ENCODE data around the gene BCAP31.

DNA sequence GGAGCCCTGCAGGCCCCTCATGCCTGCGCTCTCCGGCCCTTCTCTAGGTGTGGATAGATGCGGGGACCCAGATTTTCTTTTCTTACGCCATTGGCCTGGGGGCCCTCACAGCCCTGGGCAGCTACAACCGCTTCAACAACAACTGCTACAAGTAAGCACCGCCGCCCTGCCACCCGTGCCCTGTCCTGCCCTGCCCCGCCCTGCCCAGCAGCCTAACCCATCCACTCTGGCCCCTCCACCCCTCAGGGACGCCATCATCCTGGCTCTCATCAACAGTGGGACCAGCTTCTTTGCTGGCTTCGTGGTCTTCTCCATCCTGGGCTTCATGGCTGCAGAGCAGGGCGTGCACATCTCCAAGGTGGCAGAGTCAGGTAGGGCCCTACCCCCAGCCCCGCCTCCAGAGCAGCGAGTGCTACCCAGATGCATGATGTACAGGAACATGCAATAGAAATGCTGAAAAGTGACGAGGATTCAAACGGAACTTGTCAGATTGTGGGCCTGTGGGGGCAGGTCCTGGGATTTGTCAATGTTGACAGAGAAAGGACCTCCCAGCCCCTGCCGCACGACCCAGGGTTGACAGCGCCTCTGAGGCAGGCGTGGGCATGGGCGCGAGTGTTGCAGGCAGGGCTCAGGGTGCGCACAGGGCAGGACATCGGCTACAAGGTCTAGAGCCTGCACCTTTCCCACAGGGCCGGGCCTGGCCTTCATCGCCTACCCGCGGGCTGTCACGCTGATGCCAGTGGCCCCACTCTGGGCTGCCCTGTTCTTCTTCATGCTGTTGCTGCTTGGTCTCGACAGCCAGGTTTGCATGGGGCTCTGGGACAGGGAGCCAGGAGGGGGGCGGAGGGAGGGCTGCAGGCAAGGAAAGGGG, 30.7 kb downstream of the BCAP31 start:
- TF ChIP-seq, protein P1, sequence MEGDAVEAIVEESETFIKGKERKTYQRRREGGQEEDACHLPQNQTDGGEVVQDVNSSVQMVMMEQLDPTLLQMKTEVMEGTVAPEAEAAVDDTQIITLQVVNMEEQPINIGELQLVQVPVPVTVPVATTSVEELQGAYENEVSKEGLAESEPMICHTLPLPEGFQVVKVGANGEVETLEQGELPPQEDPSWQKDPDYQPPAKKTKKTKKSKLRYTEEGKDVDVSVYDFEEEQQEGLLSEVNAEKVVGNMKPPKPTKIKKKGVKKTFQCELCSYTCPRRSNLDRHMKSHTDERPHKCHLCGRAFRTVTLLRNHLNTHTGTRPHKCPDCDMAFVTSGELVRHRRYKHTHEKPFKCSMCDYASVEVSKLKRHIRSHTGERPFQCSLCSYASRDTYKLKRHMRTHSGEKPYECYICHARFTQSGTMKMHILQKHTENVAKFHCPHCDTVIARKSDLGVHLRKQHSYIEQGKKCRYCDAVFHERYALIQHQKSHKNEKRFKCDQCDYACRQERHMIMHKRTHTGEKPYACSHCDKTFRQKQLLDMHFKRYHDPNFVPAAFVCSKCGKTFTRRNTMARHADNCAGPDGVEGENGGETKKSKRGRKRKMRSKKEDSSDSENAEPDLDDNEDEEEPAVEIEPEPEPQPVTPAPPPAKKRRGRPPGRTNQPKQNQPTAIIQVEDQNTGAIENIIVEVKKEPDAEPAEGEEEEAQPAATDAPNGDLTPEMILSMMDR (IDR thresholded peaks at IDR 0.05): no peak
- no peak for TF ChIP-seq POLR2A (IDR thresholded peaks at IDR 0.05)

Measured in ovary (tissue), 3 donors.